K562 (cell line): Measurements from ENCODE around the gene HSF2BP. TPM values are rescaled to one million over a fixed set of nuclear protein-coding genes. Genes with fewer than 3 reads are reported as not detected.

Source experiments
- ATAC-seq: fragments of 200-7000 bp; cut with Tn5 transposase; 3 replicates; pipeline ENCODE4 v1.9.1; 2020; ENCODE audit warnings: moderate library complexity
- BruUV-seq: library from RNA; stranded (reverse); fragments of 400-500 nt; replicated peaks from 2 replicates; lab custom pipeline; 2021; lab: Mats Ljungman, UMichigan
- CTCF ChIA-PET: fragments of 300-600 bp; formaldehyde crosslinking; extraction: SDS; loops from one replicate; lab custom pipeline; 2021; ENCODE audit warnings: low intra/inter-chr PET ratio; lab: Yijun Ruan, JAX
- POLR2A ChIA-PET: fragments of 300-600, 350-650 bp; sonication (Branson Sonifier 250); formaldehyde crosslinking; extraction: SDS; loops from one replicate; lab custom pipeline; 2021; ENCODE audit warnings: antibody characterized with exemption, inconsistent platforms; lab: Yijun Ruan, JAX
- DNase-seq, 4 experiments: peaks; one replicate each; pipeline versions ENCODE4 v3.0.0 to v3.0.0-alpha.2; 2011 to 2018; ENCODE audit warnings: low spot score in 3 of 4, mixed read lengths in 3 of 4; ENCODE audit errors: extremely low read depth in 1 of 4
- FAIRE-seq: peaks from 2 replicates; lab custom pipeline; 2011; peaks lifted over from hg19 to GRCh38; lab: Jason Lieb, UNC
- H2AFZ ChIP-seq: 2 replicates; pipeline ENCODE4 v1.6.0; 2011; ENCODE audit warnings: low read depth, low read length, control low read depth, inconsistent platforms
- H3K27ac ChIP-seq: fragments of 200-600 bp; 3 replicates; pipeline ENCODE4 v1.8.0; 2011; ENCODE audit warnings: low read depth, mild to moderate bottlenecking, control low read depth, inconsistent platforms, low read length, moderate library complexity, mixed read lengths; ENCODE audit errors: extremely low read depth
- H3K27me3 ChIP-seq, 2 experiments: fragments of 300-600 bp in 1 of 2; 2 replicates in 1 of 2; 3 replicates in 1 of 2; pipeline versions ENCODE4 v1.6.0 to v1.8.0; 2011; ENCODE audit warnings: inconsistent platforms in 2 of 2, low read length in 2 of 2, mild to moderate bottlenecking in 1 of 2, mixed read lengths in 1 of 2, moderate library complexity in 1 of 2; ENCODE audit not compliant: control insufficient read depth in 2 of 2, insufficient read depth in 2 of 2
- H3K36me3 ChIP-seq: fragments of 300-600 bp; 3 replicates; pipeline ENCODE4 v1.8.0; 2011; ENCODE audit warnings: mild to moderate bottlenecking, low read length, inconsistent platforms; ENCODE audit not compliant: control insufficient read depth, insufficient read depth
- H3K4me1 ChIP-seq, 2 experiments: fragments of 200-600 bp in 1 of 2; replicated peaks in 1 of 2; 2 replicates in 1 of 2; 3 replicates in 1 of 2; pipeline versions ENCODE4 v1.5.1 to v1.8.0; 2011; ENCODE audit warnings: inconsistent platforms in 2 of 2, low read length in 2 of 2, mild to moderate bottlenecking in 1 of 2, mixed read lengths in 1 of 2, moderate library complexity in 1 of 2; ENCODE audit not compliant: control insufficient read depth in 2 of 2, insufficient read depth in 2 of 2
- H3K4me2 ChIP-seq: 2 replicates; pipeline ENCODE4 v1.6.1; 2011; ENCODE audit warnings: low read length, control low read depth, inconsistent platforms, mixed read lengths; ENCODE audit not compliant: insufficient read depth
- H3K4me3 ChIP-seq: fragments of 200-600 bp; sonication (generic), shearing (Covaris generic); 2 replicates; pipeline ENCODE4 v1.5.1; 2016; ENCODE audit warnings: control low read depth, inconsistent platforms
- H3K79me2 ChIP-seq: fragments of 200-600 bp; 3 replicates; pipeline ENCODE4 v1.8.0; 2011; ENCODE audit warnings: low read length, inconsistent platforms; ENCODE audit not compliant: control insufficient read depth, insufficient read depth
- H3K9ac ChIP-seq, 2 experiments: 2 replicates each; pipeline versions ENCODE4 v1.6.0 to v1.6.1; 2011; ENCODE audit warnings: low read depth in 2 of 2, low read length in 2 of 2, control low read depth in 1 of 2, inconsistent platforms in 1 of 2, mild to moderate bottlenecking in 1 of 2, mixed read lengths in 1 of 2; ENCODE audit not compliant: insufficient read depth in 1 of 2
- H3K9me1 ChIP-seq: one replicate; pipeline ENCODE4 v1.6.0; 2011; ENCODE audit warnings: inconsistent platforms, mild to moderate bottlenecking, low read length, moderate library complexity; ENCODE audit not compliant: control insufficient read depth, insufficient read depth
- H3K9me3 ChIP-seq: replicated peaks from 2 replicates; pipeline ENCODE4 v1.5.1; 2011; ENCODE audit warnings: low read depth, low read length, inconsistent platforms; ENCODE audit not compliant: control insufficient read depth, insufficient read depth
- H4K20me1 ChIP-seq: replicated peaks from 2 replicates; pipeline ENCODE4 v1.6.1; 2011; ENCODE audit warnings: low read length, inconsistent platforms, mixed read lengths; ENCODE audit not compliant: control insufficient read depth, insufficient read depth
- ARID4B ChIP-seq: sonication (generic); formaldehyde crosslinking; IDR thresholded peaks from 2 replicates; pipeline ENCODE4 v1.8.0; 2022; ENCODE audit warnings: mild to moderate bottlenecking, missing genetic modification reagents
- ATF4 ChIP-seq: fragments of 450-650 bp; formaldehyde crosslinking; IDR thresholded peaks from 2 replicates; pipeline ENCODE4 v1.4.0; 2022; ENCODE audit warnings: mild to moderate bottlenecking, moderate library complexity
- BDP1 ChIP-seq: IDR thresholded peaks from 3 replicates; pipeline ENCODE4 v1.6.1; 2011; ENCODE audit not compliant: insufficient read length, insufficient read depth
- HNRNPK ChIP-seq: fragments of 200-400 bp; formaldehyde crosslinking; IDR thresholded peaks from one replicate; pipeline ENCODE4 v1.6.1; 2018; ENCODE audit warnings: mild to moderate bottlenecking, low read depth, low read length; ENCODE audit not compliant: poor library complexity, severe bottlenecking
- KLF6 ChIP-seq: fragments of 250-450 bp; sonication (Bioruptor Pico); IDR thresholded peaks from 2 replicates; pipeline ENCODE4 v1.4.0; 2020; ENCODE audit warnings: mild to moderate bottlenecking, moderate library complexity, borderline replicate concordance
- NEUROD1 ChIP-seq: fragments of 150-350 bp; IDR thresholded peaks from 2 replicates; pipeline ENCODE4 v1.6.1; 2014; ENCODE audit warnings: borderline replicate concordance, low read length, low read depth; ENCODE audit not compliant: partially characterized antibody
- POLR3A ChIP-seq: IDR thresholded peaks from 2 replicates; pipeline ENCODE4 v1.6.1; 2011; ENCODE audit warnings: borderline replicate concordance, mild to moderate bottlenecking, moderate library complexity; ENCODE audit not compliant: insufficient read length, insufficient read depth; ENCODE audit errors: extremely low read depth
- SRF ChIP-seq, 2 experiments: fragments of 250-450, 450-650 bp in 1 of 2; sonication (Bioruptor Pico) in 1 of 2; sonication (generic) in 1 of 2; formaldehyde crosslinking; IDR thresholded peaks; 2 replicates each; pipeline versions ENCODE4 v1.5.0 to v1.5.1; 2020 to 2022; ENCODE audit warnings: mild to moderate bottlenecking in 1 of 2, missing genetic modification reagents in 1 of 2
- TAF7 ChIP-seq: fragments of 450-650 bp; IDR thresholded peaks from 2 replicates; pipeline ENCODE4 v1.6.1; 2016; ENCODE audit warnings: missing genetic modification characterization, missing compliant biosample characterization
- ZKSCAN3 ChIP-seq: fragments of 250-450 bp; sonication (Bioruptor Pico); IDR thresholded peaks from 2 replicates; pipeline ENCODE4 v1.4.0; 2020
- ZNF23 ChIP-seq: fragments of 250-450 bp; sonication (Bioruptor Pico); IDR thresholded peaks from 2 replicates; pipeline ENCODE4 v1.4.0; 2020; ENCODE audit warnings: mild to moderate bottlenecking
- ZNF24 ChIP-seq: fragments of 450-650 bp; IDR thresholded peaks from 2 replicates; pipeline ENCODE4 v1.6.1; 2016
- ZNF592 ChIP-seq: fragments of 450-650 bp; IDR thresholded peaks from 2 replicates; pipeline ENCODE4 v1.6.1; 2017; ENCODE audit warnings: antibody characterized with exemption, mild to moderate bottlenecking
- ZNF668 ChIP-seq: fragments of 250-450 bp; sonication (Bioruptor Pico); IDR thresholded peaks from 2 replicates; pipeline ENCODE4 v1.8.0; 2022; ENCODE audit warnings: mild to moderate bottlenecking, inconsistent platforms
- WGBS: fragments of 100-300 bp; shearing (Covaris generic); methylation state at CpG from one replicate; pipeline ENCODE4 v1.1.6; 2016; ENCODE audit warnings: low coverage, mixed read lengths; ENCODE audit not compliant: insufficient coverage; ENCODE audit errors: missing lambda C conversion rate; 5-methylcytosine and 5-hydroxymethylcytosine counted together
- in situ Hi-C: fragments of 300-500 bp; cut with MboI; formaldehyde crosslinking; loops from 4 replicates; pipeline ENCODE4 v1.15.0; 2018; ENCODE audit warnings: inconsistent platforms, mixed read lengths
- intact Hi-C: fragments of 100-400 bp; cut with micrococcal nuclease; formaldehyde crosslinking; loops from 2 replicates; pipeline ENCODE4 v1.14.2; 2022
- polyA plus RNA-seq, 8 experiments: library from polyadenylated mRNA; depleted of rRNA in 4 of 8; stranded (reverse) in 5 of 8; unstranded in 3 of 8; fragments of >200 nt; fragmentation: Nextera tagmentation in 2 of 8; fragmentation: Illumina TruSeq in 1 of 8; extraction: Ambion mirVana in 2 of 8; extraction: Trizol in 1 of 8; gene quantifications; 2 replicates each; pipeline versions ENCODE4 v1.2.1 to v1.2.3, GENCODE V29; 2011 to 2014; ENCODE audit warnings: inconsistent platforms in 1 of 8, missing spikeins in 1 of 8
- total RNA-seq, 7 experiments: library from RNA; depleted of rRNA in 6 of 7; stranded (reverse); fragments of >200 nt in 6 of 7; fragmentation: Illumina TruSeq in 2 of 7; extraction: Trizol in 2 of 7; gene quantifications; 2 replicates each; pipeline versions ENCODE4 v1.2.1 to v1.2.3, GENCODE V29; 2011 to 2021; ENCODE audit warnings: low replicate concordance in 1 of 7

The HSF2BP gene
- total and polyA plus RNA-seq, 9 of the 15 experiments (the other 6 are each of a cell fraction or from before 2014, with no cell fraction given): 0.04 to 0.57 (median 0.20) TPM; not detected in 2

GRCh38 chr21:43575473-43575844 is 83.8 kb downstream of the HSF2BP start:
- Histone ChIP-seq H2AFZ (no peak overlapping the region), H3K4me2 (no peak overlapping the region), H3K79me2 (no peaks in the 10 kb centered on the region), H3K9ac (no peak overlapping the region), H3K4me3 (no peak overlapping the region), H3K9me3 (no peaks in the 10 kb centered on the region), H3K27me3 (peaks cover 51 to 65% of the 10 kb centered on the region in 2 experiments), H3K36me3 (no peaks in the 10 kb centered on the region), H3K9me1 (no peaks in the 10 kb centered on the region), H3K27ac (no peak overlapping the region), H3K4me1 (peaks cover 0 to 4% of the 10 kb centered on the region in 2 experiments; a peak in 1 of 5 replicates), H4K20me1 (peaks cover 10% of the 10 kb centered on the region; the same call in 1 of the 2 replicates)
- ATAC-seq (no peak), DNase-seq (no peak), FAIRE-seq (no peak)
- intact Hi-C loops (no loop called here), in situ Hi-C loops (no loop called here)
- POLR2A ChIA-PET: no interaction called here
- WGBS: 6% methylated on average over 3 of the region's 3 CpGs
- CTCF ChIA-PET: no interaction called here
- BruUV-seq: no TSS peak
- TF ChIP-seq NEUROD1 (no peak), SRF (CRISPR knock-in tag; IDR thresholded peaks at IDR 0.05) (no peak), BDP1 (no peak), ZNF668 (CRISPR knock-in tag) (no peak), ZKSCAN3 (no peak), KLF6 (no peak), ZNF23 (no peak), HNRNPK (no peak), POLR3A (no peak), ZNF592 (no peak), TAF7 (no peak), ATF4 (CRISPR knock-in tag) (no peak), ZNF24 (no peak), ARID4B (no peak)
